VCaP (cell line): ENCODE data around the gene CSAD.

Experiments used
- H3K27ac ChIP-seq: fragments of 450-650 bp; 2 replicates; pipeline ENCODE4 v1.5.1; 2017
- CTCF ChIP-seq: fragments of 450-650 bp; conservative IDR thresholded peaks from 2 replicates; pipeline ENCODE4 v1.5.1; 2017; ENCODE audit warnings: mild to moderate bottlenecking, moderate library complexity

CSAD gene

GRCh38 chr12:53191096-53191884, 10.6 kb upstream of the CSAD start:
- no peak for TF ChIP-seq CTCF
- no peak overlapping the region for H3K27ac ChIP-seq

GRCh38 chr12:53190108-53190729, 9.5 kb upstream of the CSAD start:
- TF ChIP-seq CTCF = peak; percentile 78
- no peak overlapping the region for H3K27ac ChIP-seq

- peak overlapping the region; percentile 98 for H3K27ac ChIP-seq
- TF ChIP-seq CTCF = no peak
These were observed 6.6 kb upstream of the CSAD start for GRCh38 chr12:53187145-53187899.

GRCh38 chr12:53186745-53187144, 6.0 kb upstream of the CSAD start:
- peak overlapping the region; percentile 98 for H3K27ac ChIP-seq
- TF ChIP-seq CTCF = no peak

GRCh38 chr12:53185582-53186153, 4.9 kb upstream of the CSAD start:
- TF ChIP-seq CTCF = no peak
- H3K27ac ChIP-seq = peak overlapping the region; percentile 98

GRCh38 chr12:53184828-53185227, 4.1 kb upstream of the CSAD start:
- peak overlapping the region; percentile 98; the same call in 1 of the 2 replicates for H3K27ac ChIP-seq
- TF ChIP-seq CTCF = no peak

- no peak for TF ChIP-seq CTCF
- peak overlapping the region; percentile 98; the same call in 1 of the 2 replicates for H3K27ac ChIP-seq
These were observed 2.2 kb upstream of the CSAD start for GRCh38 chr12:53182903-53183302.
